ENCODE data around the gene ATP12A.

ATP12A gene

DNA sequence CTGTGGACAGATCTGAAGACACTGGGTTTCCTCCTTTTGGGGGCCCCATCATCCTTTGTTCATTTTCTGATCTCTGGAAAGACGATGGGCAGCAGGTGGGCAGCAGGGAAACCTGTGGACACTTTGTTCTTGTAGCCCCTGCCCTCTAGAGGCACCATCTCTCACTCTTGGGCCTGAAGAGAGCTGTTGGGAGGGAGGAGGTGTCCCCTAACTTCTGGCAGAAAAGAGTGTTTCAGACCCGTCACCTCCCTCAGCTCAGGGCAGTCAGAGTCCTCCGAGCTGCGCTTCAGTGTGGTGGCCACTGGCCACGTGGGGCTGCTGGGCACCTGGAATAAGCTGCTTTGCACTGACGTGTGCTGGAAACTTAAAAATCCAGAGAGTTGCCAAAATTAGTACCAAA is 56.8 kb downstream of the ATP12A start:
- no peak overlapping the region for H3K4me2 ChIP-seq (ENCODE audit: low read depth, low read length, poor library complexity, severe bottlenecking)
- no peaks in the 10 kb centered on the region for H3K79me2 ChIP-seq (ENCODE audit: insufficient read depth, low read length)
- H3K9ac ChIP-seq (ENCODE audit: low read length), result no peak overlapping the region
- no peaks in the 10 kb centered on the region for H3K9me2 ChIP-seq (replicated peaks; ENCODE audit: insufficient read depth, low read length)
- no peaks in the 10 kb centered on the region for H3K36me3 ChIP-seq (ENCODE audit: low read length)
- H3F3A ChIP-seq (ENCODE audit: insufficient read depth), result no peaks in the 10 kb centered on the region
- TF ChIP-seq, protein P1, sequence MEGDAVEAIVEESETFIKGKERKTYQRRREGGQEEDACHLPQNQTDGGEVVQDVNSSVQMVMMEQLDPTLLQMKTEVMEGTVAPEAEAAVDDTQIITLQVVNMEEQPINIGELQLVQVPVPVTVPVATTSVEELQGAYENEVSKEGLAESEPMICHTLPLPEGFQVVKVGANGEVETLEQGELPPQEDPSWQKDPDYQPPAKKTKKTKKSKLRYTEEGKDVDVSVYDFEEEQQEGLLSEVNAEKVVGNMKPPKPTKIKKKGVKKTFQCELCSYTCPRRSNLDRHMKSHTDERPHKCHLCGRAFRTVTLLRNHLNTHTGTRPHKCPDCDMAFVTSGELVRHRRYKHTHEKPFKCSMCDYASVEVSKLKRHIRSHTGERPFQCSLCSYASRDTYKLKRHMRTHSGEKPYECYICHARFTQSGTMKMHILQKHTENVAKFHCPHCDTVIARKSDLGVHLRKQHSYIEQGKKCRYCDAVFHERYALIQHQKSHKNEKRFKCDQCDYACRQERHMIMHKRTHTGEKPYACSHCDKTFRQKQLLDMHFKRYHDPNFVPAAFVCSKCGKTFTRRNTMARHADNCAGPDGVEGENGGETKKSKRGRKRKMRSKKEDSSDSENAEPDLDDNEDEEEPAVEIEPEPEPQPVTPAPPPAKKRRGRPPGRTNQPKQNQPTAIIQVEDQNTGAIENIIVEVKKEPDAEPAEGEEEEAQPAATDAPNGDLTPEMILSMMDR (IDR thresholded peaks at IDR 0.05; ENCODE audit: insufficient read depth, low read length, poor library complexity, severe bottlenecking), result no peak
- TF ChIP-seq EZH2phosphoT487 (conservative IDR thresholded peaks at IDR 0.05; ENCODE audit: low read length), result no peak
- H3K9me3 ChIP-seq (ENCODE audit: insufficient read depth, low read length), result no peaks in the 10 kb centered on the region
- no peaks in the 10 kb centered on the region for H3K27me3 ChIP-seq (ENCODE audit: low read length)
- no peak overlapping the region for H2AFZ ChIP-seq (ENCODE audit: low read depth, low read length, severe bottlenecking)
- no peak overlapping the region for H3K4me3 ChIP-seq (ENCODE audit: insufficient read depth, low read length, poor library complexity, severe bottlenecking)
- no peak overlapping the region for H3K27ac ChIP-seq (ENCODE audit: low read depth, low read length)
- no peaks in the 10 kb centered on the region for H4K20me1 ChIP-seq (ENCODE audit: low read depth, low read length)

DNA sequence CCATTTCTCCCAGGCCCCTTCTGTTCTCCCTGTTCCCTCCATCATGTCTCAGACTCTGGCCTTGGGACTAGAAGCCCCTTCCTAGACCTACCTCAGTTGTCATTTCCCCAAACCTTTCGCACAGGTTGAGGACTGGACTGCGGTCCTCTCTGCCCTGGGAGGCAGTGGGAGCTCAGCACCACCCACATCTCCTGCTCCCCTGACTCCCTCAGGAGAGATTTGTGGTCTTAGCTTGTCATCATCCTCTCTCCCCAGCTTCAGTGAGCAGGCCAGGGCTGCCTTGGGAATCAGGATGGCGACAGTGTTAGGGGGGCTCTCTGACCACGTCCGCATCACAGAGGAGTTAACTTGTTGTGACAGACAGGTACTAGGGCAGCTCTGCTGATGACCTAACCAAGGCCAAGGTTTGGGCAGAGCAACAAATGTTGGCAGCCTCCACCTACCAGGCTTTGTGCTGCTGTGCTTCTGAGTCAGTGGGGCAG is 58.2 kb downstream of the ATP12A start:
- H3K9me3 ChIP-seq (ENCODE audit: insufficient read depth, low read length), result no peaks in the 10 kb centered on the region
- no peak overlapping the region for H3K9ac ChIP-seq (ENCODE audit: low read length)
- H3K36me3 ChIP-seq (ENCODE audit: low read length), result no peaks in the 10 kb centered on the region
- H2AFZ ChIP-seq (ENCODE audit: low read depth, low read length, severe bottlenecking), result no peak overlapping the region
- no peak overlapping the region for H3K27ac ChIP-seq (ENCODE audit: low read depth, low read length)
- H3K4me3 ChIP-seq (ENCODE audit: insufficient read depth, low read length, poor library complexity, severe bottlenecking), result no peak overlapping the region
- H3K9me2 ChIP-seq (replicated peaks; ENCODE audit: insufficient read depth, low read length), result no peaks in the 10 kb centered on the region
- H3K4me2 ChIP-seq (ENCODE audit: low read depth, low read length, poor library complexity, severe bottlenecking), result no peak overlapping the region
- H3K79me2 ChIP-seq (ENCODE audit: insufficient read depth, low read length), result no peaks in the 10 kb centered on the region
- no peaks in the 10 kb centered on the region for H3F3A ChIP-seq (ENCODE audit: insufficient read depth)
- H3K27me3 ChIP-seq (ENCODE audit: low read length), result no peaks in the 10 kb centered on the region
- TF ChIP-seq EZH2phosphoT487 (conservative IDR thresholded peaks at IDR 0.05; ENCODE audit: low read length), result no peak
- TF ChIP-seq, protein P1 (IDR thresholded peaks at IDR 0.05; ENCODE audit: insufficient read depth, low read length, poor library complexity, severe bottlenecking), result no peak
- H4K20me1 ChIP-seq (ENCODE audit: low read depth, low read length), result no peaks in the 10 kb centered on the region

DNA sequence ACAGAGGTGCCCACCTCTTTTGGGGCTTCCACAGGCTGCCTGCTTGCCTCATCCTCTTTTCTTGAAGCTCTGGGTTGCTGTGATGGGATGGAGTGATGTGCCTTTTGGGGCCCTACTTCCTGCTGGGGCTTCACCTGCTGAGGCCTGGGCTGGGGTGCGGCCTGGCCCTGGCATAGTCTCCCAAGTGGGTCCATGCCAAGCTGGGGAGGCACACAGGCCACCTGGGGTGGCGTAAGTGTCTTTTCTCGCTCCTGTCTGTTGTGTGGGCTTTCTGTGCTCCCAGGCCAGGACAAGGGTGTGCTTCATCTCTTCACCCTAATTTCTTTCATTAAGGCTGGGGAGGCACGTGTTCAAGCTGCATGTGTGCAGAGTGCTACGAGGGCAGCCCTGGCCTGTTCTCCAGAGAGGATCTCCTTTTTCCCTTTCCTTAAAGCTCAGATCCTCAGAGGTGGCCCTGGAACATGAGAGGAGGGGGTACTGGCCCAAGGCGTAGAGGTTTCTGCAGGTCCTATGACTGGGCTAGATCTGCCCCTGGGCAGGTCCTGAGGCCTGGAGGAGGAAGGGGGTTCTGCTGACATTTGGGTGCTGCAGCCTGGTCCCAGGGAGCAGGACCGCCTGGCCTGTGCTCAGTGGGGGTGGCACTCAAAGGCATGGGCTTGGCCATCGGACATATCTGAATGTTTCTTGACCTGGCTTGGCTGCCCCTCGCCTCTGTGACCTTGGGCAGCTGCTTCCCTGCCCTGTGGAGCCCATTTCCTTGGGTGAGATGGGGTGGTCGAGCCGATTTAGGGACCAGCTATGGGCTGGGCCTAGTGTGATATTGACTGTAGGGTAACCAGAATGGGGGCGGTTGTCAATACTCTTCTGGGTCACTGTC is 60.0 kb downstream of the ATP12A start:
- no peaks in the 10 kb centered on the region for H3K36me3 ChIP-seq (ENCODE audit: low read length)

More for the DNA sequence above, 60.0 kb downstream of the ATP12A start:
- no peaks in the 10 kb centered on the region for H3F3A ChIP-seq (ENCODE audit: insufficient read depth)
- no peaks in the 10 kb centered on the region for H4K20me1 ChIP-seq (ENCODE audit: low read depth, low read length)
- H3K79me2 ChIP-seq (ENCODE audit: insufficient read depth, low read length), result no peaks in the 10 kb centered on the region
- H3K27me3 ChIP-seq (ENCODE audit: low read length), result no peaks in the 10 kb centered on the region
- no peak overlapping the region for H2AFZ ChIP-seq (ENCODE audit: low read depth, low read length, severe bottlenecking)
- no peaks in the 10 kb centered on the region for H3K9me2 ChIP-seq (replicated peaks; ENCODE audit: insufficient read depth, low read length)
- TF ChIP-seq, protein P1 (IDR thresholded peaks at IDR 0.05; ENCODE audit: insufficient read depth, low read length, poor library complexity, severe bottlenecking), result no peak
- TF ChIP-seq EZH2phosphoT487 (conservative IDR thresholded peaks at IDR 0.05; ENCODE audit: low read length), result no peak
- no peak overlapping the region for H3K9ac ChIP-seq (ENCODE audit: low read length)
- no peak overlapping the region for H3K4me3 ChIP-seq (ENCODE audit: insufficient read depth, low read length, poor library complexity, severe bottlenecking)
- H3K4me2 ChIP-seq (ENCODE audit: low read depth, low read length, poor library complexity, severe bottlenecking), result no peak overlapping the region
- H3K27ac ChIP-seq (ENCODE audit: low read depth, low read length), result no peak overlapping the region
- H3K9me3 ChIP-seq (ENCODE audit: insufficient read depth, low read length), result no peaks in the 10 kb centered on the region
